T-helper 17 cell (primary cell): Measurements from ENCODE around the gene PKP3. TPM values are rescaled to one million over a fixed set of nuclear protein-coding genes. Genes with fewer than 3 reads are reported as not detected.
A peak's percentile ranks its signal among the peaks of the same experiment; 100 is the strongest.
"Not testable (repeated sequence)": the region's sequence is repeated elsewhere in the genome, so short reads cannot be mapped to it uniquely, and the experiment has no call there.

Experiments
- ATAC-seq: fragments of 150-1000 bp; cut with Tn5 transposase; 2 replicates; pipeline ENCODE4 v1.10.0; 2021; ENCODE audit warnings: mild to moderate bottlenecking, moderate library complexity
- DNase-seq, 3 donors: peaks; one replicate each; pipeline versions ENCODE4 v3.0.0 to v3.0.0-alpha.2; 2020 to 2021
- H3K9me3 ChIP-seq: one replicate; pipeline ENCODE4 v1.7.0; 2013; ENCODE audit warnings: low read length, mild to moderate bottlenecking; ENCODE audit not compliant: control insufficient read depth, poor library complexity, severe bottlenecking
- H3K27ac Mint-ChIP-seq: one replicate; pipeline ENCODE4 v1.8.0; 2022; ENCODE audit warnings: mild to moderate bottlenecking, moderate library complexity, mixed read lengths
- H3K27me3 Mint-ChIP-seq: one replicate; pipeline ENCODE4 v1.8.0; 2022; ENCODE audit warnings: mixed read lengths
- H3K36me3 Mint-ChIP-seq: one replicate; pipeline ENCODE4 v1.8.0; 2022; ENCODE audit warnings: low read depth, mixed read lengths
- H3K4me1 Mint-ChIP-seq: one replicate; pipeline ENCODE4 v1.8.0; 2022; ENCODE audit warnings: mild to moderate bottlenecking, mixed read lengths
- H3K4me3 Mint-ChIP-seq: one replicate; pipeline ENCODE4 v1.8.0; 2022; ENCODE audit warnings: mild to moderate bottlenecking, moderate library complexity, mixed read lengths
- total RNA-seq, 4 donors: library from RNA in 2 of 4; stranded (reverse) in 2 of 4; gene quantifications; one replicate each; pipeline ENCODE4 v1.2.3 and lab custom pipeline; 2022 to 2026

The PKP3 gene, protein sequence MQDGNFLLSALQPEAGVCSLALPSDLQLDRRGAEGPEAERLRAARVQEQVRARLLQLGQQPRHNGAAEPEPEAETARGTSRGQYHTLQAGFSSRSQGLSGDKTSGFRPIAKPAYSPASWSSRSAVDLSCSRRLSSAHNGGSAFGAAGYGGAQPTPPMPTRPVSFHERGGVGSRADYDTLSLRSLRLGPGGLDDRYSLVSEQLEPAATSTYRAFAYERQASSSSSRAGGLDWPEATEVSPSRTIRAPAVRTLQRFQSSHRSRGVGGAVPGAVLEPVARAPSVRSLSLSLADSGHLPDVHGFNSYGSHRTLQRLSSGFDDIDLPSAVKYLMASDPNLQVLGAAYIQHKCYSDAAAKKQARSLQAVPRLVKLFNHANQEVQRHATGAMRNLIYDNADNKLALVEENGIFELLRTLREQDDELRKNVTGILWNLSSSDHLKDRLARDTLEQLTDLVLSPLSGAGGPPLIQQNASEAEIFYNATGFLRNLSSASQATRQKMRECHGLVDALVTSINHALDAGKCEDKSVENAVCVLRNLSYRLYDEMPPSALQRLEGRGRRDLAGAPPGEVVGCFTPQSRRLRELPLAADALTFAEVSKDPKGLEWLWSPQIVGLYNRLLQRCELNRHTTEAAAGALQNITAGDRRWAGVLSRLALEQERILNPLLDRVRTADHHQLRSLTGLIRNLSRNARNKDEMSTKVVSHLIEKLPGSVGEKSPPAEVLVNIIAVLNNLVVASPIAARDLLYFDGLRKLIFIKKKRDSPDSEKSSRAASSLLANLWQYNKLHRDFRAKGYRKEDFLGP
- total RNA-seq = not detected
- 0 to 0.12 reads per million in 2 donors for total RNA-seq (lab: John Stamatoyannopoulos, UW)

DNA sequence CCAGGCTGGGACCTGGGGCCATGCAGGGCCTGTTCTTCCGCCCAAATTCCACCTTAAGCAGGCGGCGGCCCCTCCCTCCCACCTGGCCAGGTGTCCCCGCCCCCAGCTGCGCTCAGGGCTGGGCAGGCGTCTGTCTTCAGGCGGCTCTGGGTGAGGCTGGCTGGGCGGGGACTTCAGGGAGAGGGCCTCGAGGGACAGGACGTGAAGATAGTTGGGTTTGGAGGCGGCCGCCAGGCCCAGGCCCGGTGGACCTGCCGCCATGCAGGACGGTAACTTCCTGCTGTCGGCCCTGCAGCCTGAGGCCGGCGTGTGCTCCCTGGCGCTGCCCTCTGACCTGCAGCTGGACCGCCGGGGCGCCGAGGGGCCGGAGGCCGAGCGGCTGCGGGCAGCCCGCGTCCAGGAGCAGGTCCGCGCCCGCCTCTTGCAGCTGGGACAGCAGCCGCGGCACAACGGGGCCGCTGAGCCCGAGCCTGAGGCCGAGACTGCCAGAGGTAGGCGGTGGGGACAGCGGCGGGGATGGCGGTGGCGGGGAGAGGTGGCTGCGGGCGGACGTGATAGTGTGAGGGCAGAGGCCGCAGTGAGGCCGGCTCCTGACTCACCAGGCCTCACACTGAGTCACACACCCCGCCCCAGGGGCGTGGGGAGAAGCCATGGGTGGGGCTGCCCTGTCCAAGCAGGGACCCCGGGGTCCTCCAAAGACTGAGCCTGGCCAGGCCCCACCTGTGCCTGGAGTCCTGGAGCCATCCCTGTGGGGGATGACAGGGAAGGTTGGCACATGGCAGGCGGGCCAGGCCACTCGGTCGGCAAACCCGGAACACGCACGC is at the start of gene PKP3:
Gene PKP3 (plus strand): TSS at position 176 of the 824 bp plus-strand sequence. CDS start 84 bp downstream, at position 260.
- no peaks in the 10 kb centered on the region for H3K36me3 Mint-ChIP-seq
- H3K4me3 Mint-ChIP-seq = no peak within 1 kb of the TSS
- ATAC-seq (no peak), DNase-seq (no peak)
- no peaks in the 10 kb centered on the region for H3K9me3 ChIP-seq
- H3K27ac Mint-ChIP-seq = no peak within 1 kb of the TSS
- H3K4me1 Mint-ChIP-seq = peaks cover 3% of the 10 kb centered on the region
- no peaks in the 10 kb centered on the region for H3K27me3 Mint-ChIP-seq

DNA sequence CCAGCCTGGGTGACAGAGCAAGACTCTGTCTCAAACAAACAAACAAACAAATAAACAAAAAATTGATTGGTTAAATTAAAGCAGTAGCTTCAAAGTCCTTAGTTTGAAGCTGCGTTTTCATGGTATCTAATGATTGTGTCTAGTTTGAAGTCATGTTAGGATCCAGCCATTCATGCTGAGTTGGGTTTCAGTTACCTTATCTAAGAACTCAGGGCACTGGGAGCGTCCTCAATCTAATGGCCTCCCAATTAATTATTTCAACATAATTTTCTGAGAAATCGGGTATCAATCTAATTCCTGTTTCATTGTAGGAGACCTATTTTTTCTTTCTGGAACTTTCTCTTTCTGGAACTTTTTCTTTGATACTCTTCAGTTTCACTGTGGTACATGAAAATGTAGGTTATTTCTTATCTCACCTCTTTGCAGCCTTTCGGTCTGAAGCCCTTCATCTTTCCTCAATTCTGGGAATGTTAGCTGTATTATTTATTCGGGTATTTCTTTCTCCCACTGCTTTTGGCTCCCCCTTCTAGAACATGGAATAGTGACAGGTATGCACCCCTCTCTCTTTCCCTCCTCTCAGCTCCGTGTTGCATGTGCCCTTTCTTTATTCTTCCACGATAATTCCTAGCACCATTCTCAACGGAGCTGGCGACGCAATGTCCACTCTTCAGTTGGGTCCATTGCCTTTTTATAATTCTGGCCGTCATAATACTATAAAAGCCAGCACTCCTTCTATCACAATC is 49.0 kb upstream of the PKP3 start:
- no peak for DNase-seq
- ATAC-seq = no peak
- Mint-ChIP-seq H3K4me3 (no peak overlapping the region), H3K27ac (no peak overlapping the region), H3K36me3 (no peaks in the 10 kb centered on the region), H3K4me1 (peaks cover 9% of the 10 kb centered on the region), H3K27me3 (no peaks in the 10 kb centered on the region)
- H3K9me3 ChIP-seq = no peaks in the 10 kb centered on the region

DNA sequence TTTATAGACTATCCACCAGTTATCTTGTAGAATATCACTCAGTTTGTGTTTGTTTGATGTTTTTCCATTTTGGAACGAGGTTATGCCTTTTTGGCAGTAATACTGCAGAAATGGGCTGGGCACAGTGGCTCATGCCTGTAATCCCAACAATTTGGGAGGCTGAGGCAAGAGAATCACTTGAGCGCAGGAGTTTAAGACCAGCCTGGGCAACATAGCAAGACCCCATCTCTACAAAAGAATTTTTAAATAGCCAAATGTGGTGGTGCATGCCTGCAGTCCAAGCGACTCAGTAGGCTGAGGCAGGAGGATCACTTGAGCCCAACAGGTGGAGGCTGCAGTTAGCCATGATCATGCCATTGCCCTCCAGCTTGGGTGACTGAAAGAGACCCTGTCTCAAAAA is 47.5 kb upstream of the PKP3 start:
- no peaks in the 10 kb centered on the region for H3K27me3 Mint-ChIP-seq
- H3K9me3 ChIP-seq = no peaks in the 10 kb centered on the region
- peaks cover 6% of the 10 kb centered on the region for H3K4me1 Mint-ChIP-seq
- no peak for DNase-seq
- H3K36me3 Mint-ChIP-seq = no peaks in the 10 kb centered on the region
- no peak overlapping the region for H3K4me3 Mint-ChIP-seq
- ATAC-seq = no peak
- H3K27ac Mint-ChIP-seq = no peak overlapping the region

DNA sequence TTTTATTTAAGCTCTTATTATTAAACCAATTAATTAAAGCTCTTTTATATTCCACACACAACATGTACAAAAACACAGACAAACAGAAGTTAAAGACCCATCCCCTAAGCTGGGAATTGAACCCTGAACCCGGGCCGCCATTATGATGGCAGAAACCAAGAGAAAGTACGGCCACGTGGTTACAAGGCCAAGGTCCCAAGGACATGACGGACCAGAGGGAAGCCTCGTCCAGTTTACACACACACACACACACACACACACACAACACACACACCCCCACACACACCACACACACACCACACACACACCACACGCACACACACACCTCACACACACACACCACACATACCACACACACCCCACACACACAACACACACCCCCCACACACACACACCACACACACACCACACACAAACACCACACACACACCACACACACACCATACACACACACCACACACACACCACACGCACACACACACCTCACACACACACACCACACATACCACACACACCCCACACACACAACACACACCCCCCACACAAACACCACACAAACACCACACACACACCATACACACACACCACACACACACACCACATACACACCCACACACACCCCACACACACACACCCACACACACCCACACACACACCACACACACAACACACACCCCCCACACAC is 44.6 kb upstream of the PKP3 start:
- H3K9me3 ChIP-seq, H3K36me3 Mint-ChIP-seq, DNase-seq, H3K27me3 Mint-ChIP-seq, ATAC-seq, H3K27ac Mint-ChIP-seq, H3K4me1 Mint-ChIP-seq, H3K4me3 Mint-ChIP-seq: not testable (repeated sequence)

DNA sequence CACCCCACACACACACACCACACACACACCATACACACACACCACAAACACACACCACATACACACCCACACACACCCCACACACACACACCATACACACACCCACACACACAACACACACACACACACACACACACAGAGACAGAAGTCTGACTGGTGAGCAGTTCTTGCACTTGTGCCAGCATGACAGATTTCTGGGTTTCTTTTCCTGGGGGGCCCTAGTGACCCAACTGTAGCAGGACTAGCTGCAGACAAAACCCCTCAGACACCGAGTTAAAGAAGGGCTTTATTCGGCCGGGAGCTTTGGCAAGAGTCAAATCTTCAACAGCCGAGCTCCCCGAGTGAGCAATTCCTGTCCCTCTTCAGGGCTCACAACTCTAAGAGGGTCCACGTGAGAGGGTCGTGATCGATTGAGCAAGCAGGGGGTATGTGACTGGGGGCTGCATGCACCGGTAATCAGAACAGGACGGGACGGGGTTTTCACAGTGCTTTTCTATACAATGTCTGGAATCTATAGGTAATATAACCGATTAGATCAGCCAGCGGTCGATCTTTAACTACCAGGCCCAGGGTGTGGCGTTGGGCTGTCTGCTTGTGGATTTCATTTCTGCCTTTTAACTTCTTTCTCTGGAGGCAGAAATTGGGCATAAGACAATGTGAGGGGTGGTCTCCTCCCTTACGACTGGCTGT is 43.8 kb upstream of the PKP3 start:
- H3K27me3 Mint-ChIP-seq, H3K9me3 ChIP-seq, H3K36me3 Mint-ChIP-seq, H3K4me3 Mint-ChIP-seq, H3K27ac Mint-ChIP-seq, DNase-seq, ATAC-seq: not testable (repeated sequence)
- H3K4me1 Mint-ChIP-seq = peaks cover 12% of the 10 kb centered on the region

DNA sequence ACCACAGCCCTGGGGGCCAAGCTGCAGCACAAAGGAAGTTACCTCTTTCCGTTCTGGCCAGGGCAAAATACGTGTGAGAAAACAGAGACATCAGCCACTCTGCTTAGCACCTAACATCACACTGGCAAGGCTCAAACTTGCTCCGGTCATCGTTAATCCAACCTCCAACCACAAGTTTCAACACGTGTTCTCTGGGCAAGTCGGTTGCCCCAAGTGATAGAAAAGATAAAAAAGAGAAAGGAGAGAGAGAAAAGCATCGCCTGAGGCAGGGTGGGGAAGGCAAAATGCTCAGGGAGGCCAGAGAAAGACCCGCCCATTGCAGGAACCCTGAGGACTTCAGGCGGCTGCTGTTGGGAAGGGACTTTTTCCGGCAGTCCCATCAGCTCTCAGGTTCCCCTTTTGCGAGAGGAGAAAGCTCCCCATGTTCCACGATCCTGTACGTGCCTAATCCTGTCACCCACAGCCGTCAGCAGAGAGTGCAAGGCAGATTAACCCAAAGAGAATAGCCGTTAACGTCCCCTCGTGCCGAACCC is 43.2 kb upstream of the PKP3 start:
- Mint-ChIP-seq H3K4me3 (no peak overlapping the region), H3K27ac (no peak overlapping the region), H3K36me3 (no peaks in the 10 kb centered on the region), H3K4me1 (peaks cover 13% of the 10 kb centered on the region), H3K27me3 (no peaks in the 10 kb centered on the region)
- ATAC-seq = no peak
- no peak for DNase-seq
- no peaks in the 10 kb centered on the region for H3K9me3 ChIP-seq

DNA sequence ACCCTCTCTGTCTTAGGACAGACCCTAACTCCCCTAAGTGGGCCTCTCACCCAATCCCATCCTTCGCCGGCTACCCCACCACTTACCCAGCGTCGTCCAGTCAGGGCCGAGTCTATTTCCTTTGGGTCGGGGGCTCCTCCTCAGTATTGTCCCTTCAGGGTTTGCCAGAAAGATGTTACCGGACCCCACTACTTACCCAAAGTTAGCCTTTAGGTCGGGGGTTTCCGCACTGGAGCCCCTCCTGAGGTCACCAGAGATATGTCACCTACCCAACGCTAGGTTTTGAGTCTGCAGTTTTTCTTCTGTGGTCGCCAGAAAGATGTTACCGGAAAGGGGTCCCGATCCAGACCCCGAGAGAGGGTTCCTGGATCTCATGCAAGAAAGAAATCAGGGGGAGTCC is 42.6 kb upstream of the PKP3 start:
- Mint-ChIP-seq H3K27me3 (no peaks in the 10 kb centered on the region), H3K27ac (no peak overlapping the region), H3K4me1 (peaks cover 13% of the 10 kb centered on the region), H3K4me3 (no peak overlapping the region), H3K36me3 (no peaks in the 10 kb centered on the region)
- ATAC-seq (no peak), DNase-seq (no peak)
- H3K9me3 ChIP-seq = no peaks in the 10 kb centered on the region

DNA sequence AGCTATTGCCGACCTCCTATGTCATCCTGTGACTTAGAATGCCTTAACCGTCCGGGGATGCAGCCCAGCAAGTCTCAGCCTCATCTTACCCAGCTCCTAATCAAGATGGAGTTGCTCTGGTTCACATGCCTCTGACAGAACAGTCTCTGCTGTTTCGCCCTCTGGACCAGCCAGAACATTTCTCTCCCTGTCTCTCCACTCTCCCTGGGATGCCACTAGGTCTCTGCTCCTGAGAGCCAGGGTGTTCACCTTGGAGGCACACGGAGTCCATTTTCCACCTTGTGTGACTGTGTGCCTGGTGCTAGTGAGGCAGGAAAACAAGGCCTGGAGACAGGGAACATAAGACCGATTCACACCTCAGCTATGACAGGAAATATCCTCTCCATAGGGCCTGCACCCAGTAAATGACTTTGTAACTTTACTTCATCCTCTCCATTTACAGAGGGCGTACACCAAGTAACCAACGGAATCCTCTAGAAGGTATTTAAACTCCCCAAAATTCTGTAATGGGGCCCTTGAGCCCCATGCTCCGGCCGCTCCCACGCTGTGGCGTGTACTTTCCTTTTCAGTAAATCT is 41.5 kb upstream of the PKP3 start:
- Mint-ChIP-seq H3K36me3 (no peaks in the 10 kb centered on the region), H3K27ac (peak overlapping the region; percentile 8), H3K4me3 (no peak overlapping the region), H3K4me1 (peaks cover 13% of the 10 kb centered on the region), H3K27me3 (no peaks in the 10 kb centered on the region)
- ATAC-seq (no peak), DNase-seq (no peak)
- H3K9me3 ChIP-seq = no peaks in the 10 kb centered on the region

DNA sequence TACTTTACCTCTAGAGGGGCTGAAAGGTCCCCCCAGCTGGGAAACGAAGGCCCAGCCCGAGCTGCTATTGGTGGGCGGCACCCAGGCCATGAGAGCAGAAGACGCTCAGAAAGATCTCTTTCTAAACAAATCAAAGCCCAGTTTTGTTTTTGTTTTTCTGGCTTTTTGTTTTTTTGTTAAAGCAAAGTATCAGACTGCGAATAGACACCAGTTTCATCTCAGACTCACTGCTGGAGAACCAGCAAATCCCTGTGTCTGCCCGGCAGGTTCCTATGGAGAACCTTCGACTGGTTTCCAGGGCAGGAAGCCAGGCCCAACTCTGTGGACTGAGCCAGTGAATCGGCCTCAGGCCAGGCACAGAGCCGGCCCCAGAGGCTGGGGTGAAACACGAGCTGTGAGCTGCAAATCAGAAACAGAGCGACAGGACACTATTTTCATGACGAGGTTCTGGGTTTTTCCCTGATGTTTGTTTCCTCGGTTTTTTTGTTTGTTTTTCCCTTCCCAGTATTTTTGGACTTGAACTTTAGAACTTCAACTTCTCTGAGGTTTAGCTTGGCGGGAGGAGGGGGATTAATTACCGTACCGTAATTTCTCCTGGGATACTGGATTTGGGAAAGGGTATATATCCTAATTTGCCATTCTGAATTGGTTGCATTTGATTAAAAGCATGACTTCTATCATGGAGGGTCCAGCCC is 40.7 kb upstream of the PKP3 start:
- Mint-ChIP-seq H3K27ac (peak overlapping the region; percentile 8), H3K4me3 (no peak overlapping the region), H3K4me1 (peaks cover 13% of the 10 kb centered on the region), H3K36me3 (no peaks in the 10 kb centered on the region), H3K27me3 (no peaks in the 10 kb centered on the region)
- H3K9me3 ChIP-seq = no peaks in the 10 kb centered on the region
- DNase-seq = no peak
- no peak for ATAC-seq

DNA sequence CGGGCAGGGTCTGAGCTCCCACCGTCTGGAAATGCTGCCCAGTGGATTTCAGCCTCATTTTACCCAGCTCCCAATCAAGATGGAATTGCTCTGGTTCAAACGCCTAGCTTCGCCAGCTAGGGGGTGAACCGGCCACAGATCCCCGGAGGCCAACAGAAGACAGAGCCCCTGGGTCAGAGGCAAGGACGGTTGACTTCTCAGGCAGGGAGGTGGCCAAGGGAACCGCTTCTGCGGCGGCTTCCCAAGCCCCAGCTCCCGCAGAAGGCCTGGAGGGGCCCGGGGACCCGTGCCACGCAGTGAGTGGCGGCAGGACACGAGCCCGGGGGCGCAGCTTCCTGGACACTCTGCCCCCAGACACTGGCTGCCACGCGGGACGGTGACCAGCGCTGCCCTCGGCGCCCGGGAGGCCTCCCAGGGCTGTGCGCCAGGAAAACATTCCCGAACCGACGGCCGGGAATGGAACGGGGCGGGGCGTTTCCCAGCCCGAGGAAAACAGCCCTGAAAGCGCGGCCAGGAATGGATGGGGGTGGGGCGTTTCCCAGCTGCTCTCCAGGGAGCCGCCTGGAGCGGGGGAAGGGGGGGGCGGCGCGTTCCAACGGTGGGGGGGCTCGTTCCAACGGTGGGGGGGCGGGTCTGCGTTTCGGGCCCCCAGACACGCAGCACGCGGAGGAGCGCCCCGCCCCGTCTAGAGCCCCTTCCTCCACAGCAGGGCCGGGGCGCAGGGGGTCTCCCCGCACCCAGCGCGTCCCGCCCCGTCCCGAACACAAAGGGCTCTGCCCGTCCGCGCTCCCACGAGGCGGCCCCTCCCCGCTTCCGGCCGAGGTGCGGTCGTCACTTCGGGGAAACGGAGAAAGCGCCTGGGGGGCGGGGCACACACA is 38.2 kb upstream of the PKP3 start:
- Mint-ChIP-seq H3K4me1 (peaks cover 13% of the 10 kb centered on the region), H3K4me3 (peak overlapping the region; percentile 81)

More for the DNA sequence above, 38.2 kb upstream of the PKP3 start:
- DNase-seq (peak; percentile 69 to 79 (median 78)), ATAC-seq (peak; percentile 78)
- peak overlapping the region; percentile 77 for H3K27ac Mint-ChIP-seq
- no peaks in the 10 kb centered on the region for H3K9me3 ChIP-seq
- no peaks in the 10 kb centered on the region for H3K27me3 Mint-ChIP-seq
- H3K36me3 Mint-ChIP-seq = no peaks in the 10 kb centered on the region
